ENCODE measurements around the gene HERPUD1. TPM values are rescaled to one million over a fixed set of nuclear protein-coding genes. Genes with fewer than 3 reads are reported as not detected.

The HERPUD1 gene
- total RNA-seq, 1 experiment from 2014 or later = 296 TPM

- no peak for TF ChIP-seq CTCF (IDR thresholded peaks at IDR 0.05; ENCODE audit: insufficient read depth in 1 of 2, low read depth in 1 of 2, low read length in 1 of 2, severe bottlenecking in 1 of 2, unreplicated experiment in 1 of 2)
- no peak overlapping the region for H3K27ac Mint-ChIP-seq (ENCODE audit: unreplicated experiment)
- H3K27me3 Mint-ChIP-seq (ENCODE audit: insufficient read depth, unreplicated experiment) = no peaks in the 10 kb centered on the region
- Histone ChIP-seq H3K4me3 (ENCODE audit: low read depth, low read length) (no peak overlapping the region), H3K27me3 (replicated peaks; ENCODE audit: control insufficient read depth, insufficient read depth, low read length) (no peaks in the 10 kb centered on the region), H3K4me1 (no peaks in the 10 kb centered on the region), H3K9me3 (no peaks in the 10 kb centered on the region), H3K36me3 (ENCODE audit: control insufficient read depth, insufficient read depth, low read length) (no peaks in the 10 kb centered on the region)
- H3K9me3 Mint-ChIP-seq (ENCODE audit: unreplicated experiment) = no peaks in the 10 kb centered on the region
- CTCF ChIA-PET = no interaction called here
- no TSS peak for BruUV-seq (replicated peaks)
- no peaks in the 10 kb centered on the region for H3K36me3 Mint-ChIP-seq (ENCODE audit: insufficient read depth, unreplicated experiment)
- no peak for DNase-seq
- POLR2A ChIA-PET = no interaction called here
- no peaks in the 10 kb centered on the region for H3K4me1 Mint-ChIP-seq (ENCODE audit: low read depth, unreplicated experiment)
- intact Hi-C loops (cut with micrococcal nuclease; ENCODE audit: unreplicated experiment) = loop anchor here (10.0 kb wide), 1 partner anchor 222 kb away; the partner anchor contains the start of gene NUP93
- H3K4me3 Mint-ChIP-seq (ENCODE audit: unreplicated experiment) = no peak overlapping the region
Observed at GRCh38 chr16:56956756-56957155, 24.8 kb downstream of the HERPUD1 start.

- no TSS peak for BruUV-seq (replicated peaks)
- ChIA-PET CTCF (no interaction called here), POLR2A (interaction anchor here (0.8 kb wide), 1 partner anchor 29 kb away, joined by 3 read pairs; no protein-coding TSS in a partner anchor)
- H3K4me1 Mint-ChIP-seq (ENCODE audit: low read depth, unreplicated experiment) = peaks cover 7% of the 10 kb centered on the region
- H3K9me3 ChIP-seq = no peaks in the 10 kb centered on the region
- no peak for DNase-seq
- no peaks in the 10 kb centered on the region for H3K9me3 Mint-ChIP-seq (ENCODE audit: unreplicated experiment)
- H3K4me3 Mint-ChIP-seq (ENCODE audit: unreplicated experiment) = no peak overlapping the region
- H3K27ac Mint-ChIP-seq (ENCODE audit: unreplicated experiment) = no peak overlapping the region
- H3K4me3 ChIP-seq (ENCODE audit: low read depth, low read length) = no peak overlapping the region
- H3K36me3 ChIP-seq (ENCODE audit: control insufficient read depth, insufficient read depth, low read length) = no peaks in the 10 kb centered on the region
- H3K4me1 ChIP-seq = 0 out of 2 replicates have a peak, but pooled peaks cover 3% of the 10 kb centered on the region
- no peak for TF ChIP-seq CTCF (IDR thresholded peaks at IDR 0.05; ENCODE audit: insufficient read depth in 1 of 2, low read depth in 1 of 2, low read length in 1 of 2, severe bottlenecking in 1 of 2, unreplicated experiment in 1 of 2)
- no peaks in the 10 kb centered on the region for H3K27me3 ChIP-seq (replicated peaks; ENCODE audit: control insufficient read depth, insufficient read depth, low read length)
- no peaks in the 10 kb centered on the region for H3K36me3 Mint-ChIP-seq (ENCODE audit: insufficient read depth, unreplicated experiment)
- H3K27me3 Mint-ChIP-seq (ENCODE audit: insufficient read depth, unreplicated experiment) = no peaks in the 10 kb centered on the region
- intact Hi-C loops (cut with micrococcal nuclease; ENCODE audit: unreplicated experiment) = loop anchor here (5.0 kb wide), 1 partner anchor 207 kb away; no protein-coding TSS in a partner anchor
Observed at GRCh38 chr16:56960681-56961281, 28.8 kb downstream of the HERPUD1 start.

GRCh38 chr16:56961386-56961785 lies 29.4 kb downstream of the HERPUD1 start:
- Mint-ChIP-seq H3K27me3 (ENCODE audit: insufficient read depth, unreplicated experiment) (no peaks in the 10 kb centered on the region), H3K27ac (ENCODE audit: unreplicated experiment) (no peak overlapping the region), H3K4me3 (ENCODE audit: unreplicated experiment) (no peak overlapping the region), H3K36me3 (ENCODE audit: insufficient read depth, unreplicated experiment) (no peaks in the 10 kb centered on the region), H3K9me3 (ENCODE audit: unreplicated experiment) (no peaks in the 10 kb centered on the region), H3K4me1 (ENCODE audit: low read depth, unreplicated experiment) (peaks cover 11% of the 10 kb centered on the region)
- ChIA-PET CTCF (no interaction called here), POLR2A (no interaction called here)
- Histone ChIP-seq H3K9me3 (no peaks in the 10 kb centered on the region), H3K36me3 (ENCODE audit: control insufficient read depth, insufficient read depth, low read length) (no peaks in the 10 kb centered on the region), H3K4me3 (ENCODE audit: low read depth, low read length) (no peak overlapping the region), H3K4me1 (0 out of 2 replicates have a peak, but pooled peaks cover 3% of the 10 kb centered on the region), H3K27me3 (replicated peaks; ENCODE audit: control insufficient read depth, insufficient read depth, low read length) (no peaks in the 10 kb centered on the region)
- no peak for DNase-seq
- intact Hi-C loops (cut with micrococcal nuclease; ENCODE audit: unreplicated experiment) = loop anchor here (5.0 kb wide), 1 partner anchor 206 kb away; no protein-coding TSS in a partner anchor
- no TSS peak for BruUV-seq (replicated peaks)
- no peak for TF ChIP-seq CTCF (IDR thresholded peaks at IDR 0.05; ENCODE audit: insufficient read depth in 1 of 2, low read depth in 1 of 2, low read length in 1 of 2, severe bottlenecking in 1 of 2, unreplicated experiment in 1 of 2)

Data from Caco-2 (cell line).